K562 (cell line): ENCODE results near the gene THADA.

Experiments
- ADNP ChIP-seq: fragments of 200-800 bp; sonication (Bioruptor generic); IDR thresholded peaks from 2 replicates; pipeline ENCODE4 v1.6.1; 2016; ENCODE audit warnings: missing genetic modification characterization, missing compliant biosample characterization
- ATF1 ChIP-seq, 2 experiments: fragments of 450-650 bp in 1 of 2; IDR thresholded peaks; 2 replicates each; pipeline ENCODE4 v1.6.1; 2016; ENCODE audit warnings: missing compliant biosample characterization in 1 of 2, missing genetic modification characterization in 1 of 2
- KLF6 ChIP-seq: fragments of 250-450 bp; sonication (Bioruptor Pico); IDR thresholded peaks from 2 replicates; pipeline ENCODE4 v1.4.0; 2020; ENCODE audit warnings: mild to moderate bottlenecking, moderate library complexity, borderline replicate concordance
- NCOA6 ChIP-seq: fragments of 450-650 bp; IDR thresholded peaks from 2 replicates; pipeline ENCODE4 v1.6.1; 2017; ENCODE audit warnings: mild to moderate bottlenecking
- POLR2AphosphoS5 ChIP-seq: IDR thresholded peaks from 2 replicates; pipeline ENCODE4 v1.6.1; 2011; ENCODE audit warnings: mild to moderate bottlenecking, low read depth, low read length, moderate library complexity; ENCODE audit not compliant: control insufficient read depth, insufficient read depth
- SMARCC2 ChIP-seq: fragments of 450-650 bp; IDR thresholded peaks from 2 replicates; pipeline ENCODE4 v1.6.1; 2017; ENCODE audit warnings: antibody characterized with exemption, moderate library complexity, mild to moderate bottlenecking, low read depth
- TCF7L2 ChIP-seq: fragments of 150-350 bp; IDR thresholded peaks from 2 replicates; pipeline ENCODE4 v1.6.1; 2016; ENCODE audit warnings: low read depth, mild to moderate bottlenecking, low read length, moderate library complexity
- ZNF121 ChIP-seq: sonication (generic); formaldehyde crosslinking; conservative IDR thresholded peaks from 2 replicates; pipeline ENCODE4 v1.8.0; 2022; ENCODE audit warnings: missing genetic modification reagents
- ZNF175 ChIP-seq: fragments of 200-800 bp; sonication (Bioruptor generic); IDR thresholded peaks from 2 replicates; pipeline ENCODE4 v1.6.1; 2016; ENCODE audit warnings: low read depth, mild to moderate bottlenecking, missing genetic modification characterization, missing compliant biosample characterization
- ZNF212 ChIP-seq: fragments of 450-650 bp; formaldehyde crosslinking; IDR thresholded peaks from 2 replicates; pipeline ENCODE4 v1.4.0; 2020; ENCODE audit warnings: mild to moderate bottlenecking
- TF ChIP-seq, protein P1 (sequence below), 3 experiments: IDR thresholded peaks in 2 of 3; conservative IDR thresholded peaks in 1 of 3; 2 replicates each; pipeline ENCODE4 v1.5.1; 2011 to 2012; ENCODE audit warnings: low read length in 3 of 3, mild to moderate bottlenecking in 3 of 3, control low read depth in 2 of 3, improper control_type of control experiment in 1 of 3, inconsistent platforms in 1 of 3, low read depth in 1 of 3, mixed read lengths in 1 of 3, moderate library complexity in 1 of 3; ENCODE audit not compliant: insufficient read depth in 2 of 3
- TF ChIP-seq, protein P2 (sequence below), 2 experiments: fragments of 200-800 bp in 1 of 2; sonication (Bioruptor generic) in 1 of 2; sonication (generic) in 1 of 2; formaldehyde crosslinking in 1 of 2; IDR thresholded peaks in 1 of 2; conservative IDR thresholded peaks in 1 of 2; 2 replicates each; pipeline versions ENCODE4 v1.5.0 to v1.6.1; 2016 to 2020; ENCODE audit warnings: missing compliant biosample characterization in 1 of 2, missing genetic modification characterization in 1 of 2, missing genetic modification reagents in 1 of 2

DNA sequence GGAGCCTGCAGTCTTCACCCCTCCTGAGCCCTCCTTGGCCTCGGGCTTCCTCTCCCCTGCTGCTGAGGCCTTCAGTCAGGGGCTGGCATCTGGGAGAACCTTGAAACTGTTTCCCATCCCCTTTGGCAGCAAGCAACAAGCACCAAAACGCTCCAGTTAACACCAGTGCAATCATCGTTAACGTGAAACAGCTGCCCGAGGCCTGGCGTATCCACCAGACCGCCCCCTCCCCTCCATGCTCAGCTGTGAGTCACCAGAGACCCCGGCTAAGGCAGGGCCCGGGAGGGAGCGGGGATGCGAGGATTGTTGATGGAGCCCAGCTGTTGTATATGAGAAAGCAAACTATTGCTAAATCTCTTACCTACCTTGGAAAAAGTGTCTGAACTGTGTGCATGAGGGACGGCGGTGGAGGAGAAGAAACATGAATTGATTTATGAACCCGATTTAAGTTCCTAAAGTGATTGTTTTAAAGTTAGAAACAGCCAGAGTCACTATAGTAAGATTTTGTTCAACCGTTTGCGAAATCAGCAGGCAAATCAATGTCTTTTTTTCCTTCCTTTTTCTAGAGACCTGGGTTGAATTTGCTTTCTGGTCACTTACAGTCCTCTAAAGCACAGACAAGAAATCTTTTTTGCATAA lies 374.6 kb downstream of the THADA start:
- TF ChIP-seq, protein P1, sequence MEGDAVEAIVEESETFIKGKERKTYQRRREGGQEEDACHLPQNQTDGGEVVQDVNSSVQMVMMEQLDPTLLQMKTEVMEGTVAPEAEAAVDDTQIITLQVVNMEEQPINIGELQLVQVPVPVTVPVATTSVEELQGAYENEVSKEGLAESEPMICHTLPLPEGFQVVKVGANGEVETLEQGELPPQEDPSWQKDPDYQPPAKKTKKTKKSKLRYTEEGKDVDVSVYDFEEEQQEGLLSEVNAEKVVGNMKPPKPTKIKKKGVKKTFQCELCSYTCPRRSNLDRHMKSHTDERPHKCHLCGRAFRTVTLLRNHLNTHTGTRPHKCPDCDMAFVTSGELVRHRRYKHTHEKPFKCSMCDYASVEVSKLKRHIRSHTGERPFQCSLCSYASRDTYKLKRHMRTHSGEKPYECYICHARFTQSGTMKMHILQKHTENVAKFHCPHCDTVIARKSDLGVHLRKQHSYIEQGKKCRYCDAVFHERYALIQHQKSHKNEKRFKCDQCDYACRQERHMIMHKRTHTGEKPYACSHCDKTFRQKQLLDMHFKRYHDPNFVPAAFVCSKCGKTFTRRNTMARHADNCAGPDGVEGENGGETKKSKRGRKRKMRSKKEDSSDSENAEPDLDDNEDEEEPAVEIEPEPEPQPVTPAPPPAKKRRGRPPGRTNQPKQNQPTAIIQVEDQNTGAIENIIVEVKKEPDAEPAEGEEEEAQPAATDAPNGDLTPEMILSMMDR (IDR thresholded peaks at IDR 0.05 in 2 of 3, conservative IDR thresholded peaks at IDR 0.05 in 1 of 3; ENCODE audit: insufficient read depth in 2 of 3, low read depth in 1 of 3, low read length in 3 of 3) = no peak
- TF ChIP-seq ZNF121 (CRISPR knock-in tag) (no peak), ADNP (tag) (no peak), ZNF212 (CRISPR knock-in tag) (no peak), ATF1 (CRISPR knock-in tag; IDR thresholded peaks at IDR 0.05) (no peak), ATF1 (tag; IDR thresholded peaks at IDR 0.05) (no peak), KLF6 (CRISPR knock-in tag) (no peak), SMARCC2 (no peak), ZNF175 (no peak), NCOA6 (no peak), POLR2AphosphoS5 (no peak), TCF7L2 (no peak)
- TF ChIP-seq, protein P2, sequence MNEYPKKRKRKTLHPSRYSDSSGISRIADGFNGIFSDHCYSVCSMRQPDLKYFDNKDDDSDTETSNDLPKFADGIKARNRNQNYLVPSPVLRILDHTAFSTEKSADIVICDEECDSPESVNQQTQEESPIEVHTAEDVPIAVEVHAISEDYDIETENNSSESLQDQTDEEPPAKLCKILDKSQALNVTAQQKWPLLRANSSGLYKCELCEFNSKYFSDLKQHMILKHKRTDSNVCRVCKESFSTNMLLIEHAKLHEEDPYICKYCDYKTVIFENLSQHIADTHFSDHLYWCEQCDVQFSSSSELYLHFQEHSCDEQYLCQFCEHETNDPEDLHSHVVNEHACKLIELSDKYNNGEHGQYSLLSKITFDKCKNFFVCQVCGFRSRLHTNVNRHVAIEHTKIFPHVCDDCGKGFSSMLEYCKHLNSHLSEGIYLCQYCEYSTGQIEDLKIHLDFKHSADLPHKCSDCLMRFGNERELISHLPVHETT (CRISPR knock-in tag; conservative IDR thresholded peaks at IDR 0.05 in 1 of 2, IDR thresholded peaks at IDR 0.05 in 1 of 2) = no peak
